Endothelial cell of umbilical vein (primary cell): ENCODE results near the gene ZNF827.

Experiments used
- EZH2 ChIP-seq: IDR thresholded peaks from 2 replicates; pipeline ENCODE4 v1.6.1; 2012; ENCODE audit warnings: borderline replicate concordance, low read depth, mild to moderate bottlenecking, moderate library complexity, low read length, inconsistent platforms; ENCODE audit not compliant: severe bottlenecking
- FOS ChIP-seq: IDR thresholded peaks from 2 replicates; pipeline ENCODE4 v1.6.1; 2011; ENCODE audit warnings: mild to moderate bottlenecking, low read length, moderate library complexity, borderline replicate concordance; ENCODE audit not compliant: insufficient read depth
- JUN ChIP-seq: IDR thresholded peaks from 2 replicates; pipeline ENCODE4 v1.6.1; 2011; ENCODE audit warnings: borderline replicate concordance, low read depth; ENCODE audit not compliant: insufficient read length, insufficient read depth
- MYC ChIP-seq: IDR thresholded peaks from one replicate; pipeline ENCODE4 v1.6.1; 2011; ENCODE audit warnings: mild to moderate bottlenecking, low read depth, low read length
- POLR2A ChIP-seq: IDR thresholded peaks from 2 replicates; pipeline ENCODE4 v1.6.1; 2012; ENCODE audit warnings: low read depth, mild to moderate bottlenecking, control low read depth, low read length
- POLR2AphosphoS5 ChIP-seq: IDR thresholded peaks from 2 replicates; pipeline ENCODE4 v1.6.1; 2012; ENCODE audit warnings: low read depth, mild to moderate bottlenecking, control low read depth, low read length, moderate library complexity; ENCODE audit not compliant: insufficient read depth
- TF ChIP-seq, protein P1 (sequence below), 2 donors: IDR thresholded peaks; 1 replicate in 1 of 2; 2 replicates in 1 of 2; pipeline ENCODE4 v1.5.1; 2011; ENCODE audit warnings: low read length in 2 of 2, mild to moderate bottlenecking in 2 of 2, moderate library complexity in 2 of 2, control low read depth in 1 of 2, inconsistent platforms in 1 of 2, low read depth in 1 of 2; ENCODE audit not compliant: insufficient read depth in 1 of 2; ENCODE audit errors: extremely low read depth in 1 of 2
- TF ChIP-seq, protein P2 (sequence below): IDR thresholded peaks from 2 replicates; pipeline ENCODE4 v1.6.1; 2011; ENCODE audit not compliant: insufficient read depth, insufficient read length

DNA sequence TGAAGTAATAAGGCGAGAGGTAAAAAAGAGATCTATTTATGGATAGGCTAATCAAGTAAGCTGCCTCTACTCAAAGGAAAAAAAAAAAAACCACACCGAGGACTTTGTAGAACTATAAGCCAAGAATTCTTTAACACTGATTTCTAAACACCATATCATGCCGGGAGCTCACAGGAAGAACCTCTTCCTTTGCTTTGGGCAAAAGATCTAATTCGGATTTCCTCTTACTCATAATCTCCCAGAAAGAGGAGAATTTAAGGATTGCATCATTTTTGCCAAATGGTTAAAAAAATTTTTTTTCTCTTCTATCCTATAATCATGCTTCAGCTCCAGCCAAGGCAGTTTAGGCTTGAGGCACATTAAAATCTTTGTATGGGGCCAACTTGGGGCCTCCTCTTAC is 95.5 kb downstream of the ZNF827 start:
- TF ChIP-seq POLR2A (peak; percentile 45), POLR2AphosphoS5 (peak; percentile 63), EZH2 (no peak), JUN (peak; percentile 86), MYC (no peak), FOS (peak; percentile 76)
- TF ChIP-seq, protein P1, sequence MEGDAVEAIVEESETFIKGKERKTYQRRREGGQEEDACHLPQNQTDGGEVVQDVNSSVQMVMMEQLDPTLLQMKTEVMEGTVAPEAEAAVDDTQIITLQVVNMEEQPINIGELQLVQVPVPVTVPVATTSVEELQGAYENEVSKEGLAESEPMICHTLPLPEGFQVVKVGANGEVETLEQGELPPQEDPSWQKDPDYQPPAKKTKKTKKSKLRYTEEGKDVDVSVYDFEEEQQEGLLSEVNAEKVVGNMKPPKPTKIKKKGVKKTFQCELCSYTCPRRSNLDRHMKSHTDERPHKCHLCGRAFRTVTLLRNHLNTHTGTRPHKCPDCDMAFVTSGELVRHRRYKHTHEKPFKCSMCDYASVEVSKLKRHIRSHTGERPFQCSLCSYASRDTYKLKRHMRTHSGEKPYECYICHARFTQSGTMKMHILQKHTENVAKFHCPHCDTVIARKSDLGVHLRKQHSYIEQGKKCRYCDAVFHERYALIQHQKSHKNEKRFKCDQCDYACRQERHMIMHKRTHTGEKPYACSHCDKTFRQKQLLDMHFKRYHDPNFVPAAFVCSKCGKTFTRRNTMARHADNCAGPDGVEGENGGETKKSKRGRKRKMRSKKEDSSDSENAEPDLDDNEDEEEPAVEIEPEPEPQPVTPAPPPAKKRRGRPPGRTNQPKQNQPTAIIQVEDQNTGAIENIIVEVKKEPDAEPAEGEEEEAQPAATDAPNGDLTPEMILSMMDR (IDR thresholded peaks at IDR 0.05; ENCODE audit: extremely low read depth in 1 of 2, insufficient read depth in 1 of 2, low read depth in 1 of 2, low read length in 2 of 2), result no peak
- TF ChIP-seq, protein P2, sequence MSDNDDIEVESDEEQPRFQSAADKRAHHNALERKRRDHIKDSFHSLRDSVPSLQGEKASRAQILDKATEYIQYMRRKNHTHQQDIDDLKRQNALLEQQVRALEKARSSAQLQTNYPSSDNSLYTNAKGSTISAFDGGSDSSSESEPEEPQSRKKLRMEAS, result no peak
